ENCODE data around the gene ZNF593.

DNA sequence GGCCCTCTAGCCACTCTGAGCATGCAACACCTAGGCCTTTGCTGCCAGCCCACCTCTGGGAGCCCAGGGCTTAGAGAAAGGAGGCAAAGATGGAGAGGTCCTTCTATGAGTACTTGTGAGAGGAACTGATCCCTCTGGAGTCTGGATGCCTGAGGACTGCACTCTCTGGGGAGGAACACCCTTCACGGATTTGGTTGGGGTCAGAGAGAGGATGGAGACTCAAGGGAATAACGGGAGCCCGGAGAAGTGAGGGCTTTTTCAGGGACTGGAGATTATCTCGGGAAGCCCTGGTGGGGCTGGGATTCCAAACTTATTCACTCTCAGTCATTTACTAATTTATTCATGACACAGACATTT, 532 bp upstream of the ZNF593 start:
- TF ChIP-seq, protein P1, sequence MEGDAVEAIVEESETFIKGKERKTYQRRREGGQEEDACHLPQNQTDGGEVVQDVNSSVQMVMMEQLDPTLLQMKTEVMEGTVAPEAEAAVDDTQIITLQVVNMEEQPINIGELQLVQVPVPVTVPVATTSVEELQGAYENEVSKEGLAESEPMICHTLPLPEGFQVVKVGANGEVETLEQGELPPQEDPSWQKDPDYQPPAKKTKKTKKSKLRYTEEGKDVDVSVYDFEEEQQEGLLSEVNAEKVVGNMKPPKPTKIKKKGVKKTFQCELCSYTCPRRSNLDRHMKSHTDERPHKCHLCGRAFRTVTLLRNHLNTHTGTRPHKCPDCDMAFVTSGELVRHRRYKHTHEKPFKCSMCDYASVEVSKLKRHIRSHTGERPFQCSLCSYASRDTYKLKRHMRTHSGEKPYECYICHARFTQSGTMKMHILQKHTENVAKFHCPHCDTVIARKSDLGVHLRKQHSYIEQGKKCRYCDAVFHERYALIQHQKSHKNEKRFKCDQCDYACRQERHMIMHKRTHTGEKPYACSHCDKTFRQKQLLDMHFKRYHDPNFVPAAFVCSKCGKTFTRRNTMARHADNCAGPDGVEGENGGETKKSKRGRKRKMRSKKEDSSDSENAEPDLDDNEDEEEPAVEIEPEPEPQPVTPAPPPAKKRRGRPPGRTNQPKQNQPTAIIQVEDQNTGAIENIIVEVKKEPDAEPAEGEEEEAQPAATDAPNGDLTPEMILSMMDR (IDR thresholded peaks at IDR 0.05), result no peak
- TF ChIP-seq POLR2A (IDR thresholded peaks at IDR 0.05), result no peak
- TF ChIP-seq POLR2AphosphoS5 (IDR thresholded peaks at IDR 0.05; ENCODE audit: insufficient read depth in 1 of 2, low read depth in 1 of 2), result no peak

All from vagina (tissue), 2 donors.